RWPE1 (cell line): ENCODE measurements around the gene TPD52L2.
A peak's percentile ranks its signal among the peaks of the same experiment; 100 is the strongest.

ENCODE experiments used
- CTCF ChIA-PET: fragments of 350-600 bp; sonication (Branson Sonifier 250); formaldehyde crosslinking; extraction: SDS; loops from one replicate; lab custom pipeline; 2021; lab: Yijun Ruan, JAX
- POLR2A ChIA-PET: fragments of 400-600 bp; formaldehyde crosslinking; extraction: SDS; loops from one replicate; lab custom pipeline; 2020; ENCODE audit warnings: antibody characterized with exemption; ENCODE audit not compliant: low non-redundant PET; lab: Yijun Ruan, JAX
- DNase-seq: peaks from one replicate; pipeline ENCODE4 v3.0.0; 2012; ENCODE audit warnings: low spot score
- H3K27ac ChIP-seq: fragments of 450-650 bp; 2 replicates; pipeline ENCODE4 v1.5.1; 2017
- CTCF ChIP-seq: fragments of 450-650 bp; conservative IDR thresholded peaks from 2 replicates; pipeline ENCODE4 v1.5.1; 2017; ENCODE audit warnings: low read depth, mild to moderate bottlenecking

The TPD52L2 gene

GRCh38 chr20:63854069-63854765 lies 10.9 kb upstream of the TPD52L2 start:
- no peak for DNase-seq
- no peak overlapping the region for H3K27ac ChIP-seq
- CTCF ChIA-PET: interaction anchor here (2.2 kb wide), 1 partner anchor 10 kb away, joined by 11 read pairs; the partner anchor contains the start of gene TPD52L2
- no peak for TF ChIP-seq CTCF
- POLR2A ChIA-PET: interaction anchor here (0.6 kb wide), 1 partner anchor 319 kb away, joined by 3 read pairs; no protein-coding TSS in a partner anchor

- ChIA-PET CTCF (interaction anchor here (0.5 to 2.2 kb wide), 4 partner anchors 9 to 597 kb away, joined by 3 to 11 read pairs (median 4); partner anchors contain the start of genes PTK6 and TPD52L2), POLR2A (interaction anchor here (0.6 kb wide), 1 partner anchor 319 kb away, joined by 3 read pairs; no protein-coding TSS in a partner anchor)
- no peak for TF ChIP-seq CTCF
- H3K27ac ChIP-seq: no peak overlapping the region
- DNase-seq: no peak
These were observed 10.2 kb upstream of the TPD52L2 start for GRCh38 chr20:63854766-63855362.

GRCh38 chr20:63855363-63856097 lies 9.5 kb upstream of the TPD52L2 start:
- H3K27ac ChIP-seq: no peak overlapping the region
- DNase-seq: no peak
- TF ChIP-seq CTCF: no peak
- CTCF ChIA-PET: interaction anchor here (0.5 to 2.2 kb wide), 4 partner anchors 9 to 598 kb away, joined by 3 to 11 read pairs (median 4); partner anchors contain the start of genes PTK6 and TPD52L2
- POLR2A ChIA-PET: interaction anchor here (0.6 kb wide), 1 partner anchor 1022 kb away, joined by 3 read pairs; no protein-coding TSS in a partner anchor

- DNase-seq: no peak
- no peak for TF ChIP-seq CTCF
- no peak overlapping the region for H3K27ac ChIP-seq
- ChIA-PET CTCF (interaction anchor here (1.2 to 2.2 kb wide), 2 partner anchors 8 to 318 kb away, joined by 3 to 11 read pairs; partner anchors contain the start of genes PTK6 and TPD52L2), POLR2A (no interaction called here)
These were observed 9.0 kb upstream of the TPD52L2 start for GRCh38 chr20:63856098-63856511.

- no peak for TF ChIP-seq CTCF
- H3K27ac ChIP-seq: peak overlapping the region; percentile 0; the same call in 1 of the 2 replicates
- ChIA-PET POLR2A (no interaction called here), CTCF (interaction anchor here (0.6 to 0.7 kb wide), 3 partner anchors 27 to 180 kb away, joined by 3 to 4 read pairs (median 4); no protein-coding TSS in a partner anchor)
- no peak for DNase-seq
These were observed 7.2 kb upstream of the TPD52L2 start for GRCh38 chr20:63857764-63858392.
